Astrocyte (in vitro differentiated cells and primary cell): ENCODE measurements around the gene IFITM2. TPM values are rescaled to one million over a fixed set of nuclear protein-coding genes. Genes with fewer than 3 reads are reported as not detected.

Experiments used
- DNase-seq: peaks from one replicate; pipeline ENCODE4 v3.0.0-alpha.2; 2010; ENCODE audit warnings: low read depth
- FAIRE-seq: peaks from 2 replicates; lab custom pipeline; 2011; peaks lifted over from hg19 to GRCh38; lab: Jason Lieb, UNC
- H2AFZ ChIP-seq: 2 replicates; pipeline ENCODE4 v1.6.0; 2012; ENCODE audit warnings: low read depth, low read length, inconsistent platforms
- H3K27ac ChIP-seq: 2 replicates; pipeline ENCODE4 v1.5.1; 2011; ENCODE audit warnings: low read depth, low read length, inconsistent platforms
- H3K27me3 ChIP-seq: 2 replicates; pipeline ENCODE4 v1.6.0; 2011; ENCODE audit warnings: low read length, inconsistent platforms; ENCODE audit not compliant: insufficient read depth
- H3K36me3 ChIP-seq: 2 replicates; pipeline ENCODE4 v1.5.1; 2011; ENCODE audit warnings: low read length, inconsistent platforms; ENCODE audit not compliant: insufficient read depth
- H3K4me1 ChIP-seq: 2 replicates; pipeline ENCODE4 v1.5.1; 2011; ENCODE audit warnings: low read length, inconsistent platforms; ENCODE audit not compliant: insufficient read depth
- H3K4me2 ChIP-seq: 2 replicates; pipeline ENCODE4 v1.6.0; 2012; ENCODE audit warnings: low read length, inconsistent platforms
- H3K4me3 ChIP-seq: 2 replicates; pipeline ENCODE4 v1.5.1; 2011; ENCODE audit warnings: low read depth, mild to moderate bottlenecking, low read length, inconsistent platforms; ENCODE audit not compliant: insufficient read depth
- H3K79me2 ChIP-seq: 2 replicates; pipeline ENCODE4 v1.6.0; 2012; ENCODE audit warnings: mild to moderate bottlenecking, low read length, inconsistent platforms; ENCODE audit not compliant: insufficient read depth
- H3K9ac ChIP-seq: 2 replicates; pipeline ENCODE4 v1.6.0; 2012; ENCODE audit warnings: mild to moderate bottlenecking, low read length, inconsistent platforms
- H3K9me3 ChIP-seq: 2 replicates; pipeline ENCODE4 v1.5.1; 2012; ENCODE audit warnings: low read depth, mild to moderate bottlenecking, low read length, inconsistent platforms; ENCODE audit not compliant: insufficient read depth
- H4K20me1 ChIP-seq: 2 replicates; pipeline ENCODE4 v1.6.0; 2012; ENCODE audit warnings: low read length, inconsistent platforms; ENCODE audit not compliant: insufficient read depth
- H3K27ac Mint-ChIP-seq: one replicate; pipeline ENCODE4 v1.8.0; 2021; ENCODE audit warnings: mild to moderate bottlenecking, mixed read lengths; ENCODE audit not compliant: unreplicated experiment
- H3K27me3 Mint-ChIP-seq: one replicate; pipeline ENCODE4 v1.8.0; 2021; ENCODE audit warnings: low read depth, mixed read lengths; ENCODE audit not compliant: unreplicated experiment
- H3K36me3 Mint-ChIP-seq: one replicate; pipeline ENCODE4 v1.8.0; 2021; ENCODE audit warnings: low read depth, mixed read lengths; ENCODE audit not compliant: unreplicated experiment
- H3K4me1 Mint-ChIP-seq: one replicate; pipeline ENCODE4 v1.8.0; 2021; ENCODE audit warnings: low read depth, mixed read lengths; ENCODE audit not compliant: unreplicated experiment
- H3K4me3 Mint-ChIP-seq: one replicate; pipeline ENCODE4 v1.8.0; 2021; ENCODE audit warnings: mild to moderate bottlenecking, moderate library complexity, mixed read lengths; ENCODE audit not compliant: unreplicated experiment
- H3K9me3 Mint-ChIP-seq: one replicate; pipeline ENCODE4 v1.8.0; 2021; ENCODE audit warnings: mild to moderate bottlenecking, mixed read lengths; ENCODE audit not compliant: unreplicated experiment
- CTCF ChIP-seq: IDR thresholded peaks from 2 replicates; pipeline ENCODE4 v1.5.1; 2011; ENCODE audit warnings: low read depth, mild to moderate bottlenecking, inconsistent platforms, low read length, moderate library complexity; ENCODE audit not compliant: insufficient read depth
- EZH2 ChIP-seq: IDR thresholded peaks from 2 replicates; pipeline ENCODE4 v1.6.1; 2012; ENCODE audit warnings: mild to moderate bottlenecking, low read length, inconsistent platforms; ENCODE audit not compliant: insufficient read depth
- total RNA-seq: library from RNA; stranded (reverse); gene quantifications from 2 replicates; pipeline ENCODE4 v1.2.1, GENCODE V29; 2021

IFITM2 gene
- total RNA-seq, 1 donor from 2014 or later = 474 TPM

GRCh38 chr11:271319-271715 is 36.3 kb upstream of the IFITM2 start:
- TF ChIP-seq CTCF (no peak), EZH2 (no peak)
- Mint-ChIP-seq H3K27ac (no peak overlapping the region), H3K36me3 (no peaks in the 10 kb centered on the region), H3K9me3 (peaks cover 10% of the 10 kb centered on the region), H3K27me3 (peaks cover 27% of the 10 kb centered on the region), H3K4me3 (no peak overlapping the region), H3K4me1 (no peaks in the 10 kb centered on the region)
- Histone ChIP-seq H3K27me3 (peaks cover 22% of the 10 kb centered on the region), H3K4me3 (no peak overlapping the region), H3K79me2 (no peaks in the 10 kb centered on the region), H3K9me3 (no peaks in the 10 kb centered on the region), H3K27ac (no peak overlapping the region), H2AFZ (no peak overlapping the region), H3K4me1 (no peaks in the 10 kb centered on the region), H4K20me1 (no peaks in the 10 kb centered on the region), H3K4me2 (no peak overlapping the region), H3K36me3 (no peaks in the 10 kb centered on the region), H3K9ac (no peak overlapping the region)
- DNase-seq = no peak
- FAIRE-seq = no peak

- TF ChIP-seq EZH2 = no peak
- TF ChIP-seq CTCF = no peak
- peaks cover 4% of the 10 kb centered on the region for H3K36me3 Mint-ChIP-seq
- no peak overlapping the region for H3K9ac ChIP-seq
- H3K9me3 ChIP-seq = no peaks in the 10 kb centered on the region
- FAIRE-seq = no peak
- H3K4me1 Mint-ChIP-seq = no peaks in the 10 kb centered on the region
- no peaks in the 10 kb centered on the region for H3K79me2 ChIP-seq
- H3K27me3 ChIP-seq = peaks cover 26% of the 10 kb centered on the region
- no peak overlapping the region for H3K4me3 ChIP-seq
- H3K9me3 Mint-ChIP-seq = peaks cover 18% of the 10 kb centered on the region
- no peak overlapping the region for H3K27ac ChIP-seq
- H3K4me2 ChIP-seq = no peak overlapping the region
- no peak for DNase-seq
- no peak overlapping the region for H3K4me3 Mint-ChIP-seq
- no peak overlapping the region for H3K27ac Mint-ChIP-seq
- H3K4me1 ChIP-seq = no peaks in the 10 kb centered on the region
- no peaks in the 10 kb centered on the region for H3K36me3 ChIP-seq
- peaks cover 29% of the 10 kb centered on the region for H3K27me3 Mint-ChIP-seq
- no peaks in the 10 kb centered on the region for H4K20me1 ChIP-seq
- H2AFZ ChIP-seq = no peak overlapping the region
Measured at GRCh38 chr11:272195-272930, 35.3 kb upstream of the IFITM2 start.

- H3K27me3 ChIP-seq = peaks cover 26% of the 10 kb centered on the region
- FAIRE-seq = no peak
- peaks cover 4% of the 10 kb centered on the region for H3K36me3 Mint-ChIP-seq
- no peak overlapping the region for H3K9ac ChIP-seq
- no peak overlapping the region for H3K4me2 ChIP-seq
- H3K27me3 Mint-ChIP-seq = peaks cover 33% of the 10 kb centered on the region
- H3K9me3 ChIP-seq = no peaks in the 10 kb centered on the region
- H3K79me2 ChIP-seq = no peaks in the 10 kb centered on the region
- no peak for TF ChIP-seq CTCF
- H3K4me1 Mint-ChIP-seq = no peaks in the 10 kb centered on the region
- H3K27ac Mint-ChIP-seq = no peak overlapping the region
- H4K20me1 ChIP-seq = no peaks in the 10 kb centered on the region
- no peak overlapping the region for H3K4me3 ChIP-seq
- H3K27ac ChIP-seq = no peak overlapping the region
- DNase-seq = no peak
- no peaks in the 10 kb centered on the region for H3K4me1 ChIP-seq
- H3K9me3 Mint-ChIP-seq = peaks cover 22% of the 10 kb centered on the region
- H3K4me3 Mint-ChIP-seq = no peak overlapping the region
- no peak overlapping the region for H2AFZ ChIP-seq
- H3K36me3 ChIP-seq = no peaks in the 10 kb centered on the region
Measured at GRCh38 chr11:272931-273198, 34.8 kb upstream of the IFITM2 start.
